Adipocyte (in vitro differentiated cells): Measurements from ENCODE around the gene CLSTN2.

ENCODE experiments used
- DNase-seq: peaks from one replicate; pipeline ENCODE4 v3.0.0-alpha.2; 2015; ENCODE audit warnings: low read depth
- H3K27me3 ChIP-seq: replicated peaks from 2 replicates; pipeline ENCODE4 v1.7.0; 2013; ENCODE audit warnings: mild to moderate bottlenecking, low read length, moderate library complexity; ENCODE audit not compliant: control insufficient read depth, insufficient read depth
- H3K36me3 ChIP-seq: 2 replicates; pipeline ENCODE4 v1.7.0; 2013; ENCODE audit warnings: low read length, mild to moderate bottlenecking, moderate library complexity; ENCODE audit not compliant: control insufficient read depth, insufficient read depth, severe bottlenecking
- H3K4me1 ChIP-seq: 2 replicates; pipeline ENCODE4 v1.7.0; 2013; ENCODE audit warnings: mild to moderate bottlenecking, low read length, moderate library complexity; ENCODE audit not compliant: control insufficient read depth, insufficient read depth
- H3K4me3 ChIP-seq: 2 replicates; pipeline ENCODE4 v1.7.0; 2013; ENCODE audit warnings: mild to moderate bottlenecking, low read length, moderate library complexity
- H3K9ac ChIP-seq: 2 replicates; pipeline ENCODE4 v1.7.0; 2013; ENCODE audit warnings: mild to moderate bottlenecking, low read length, moderate library complexity
- H3K9me3 ChIP-seq: 2 replicates; pipeline ENCODE4 v1.7.0; 2013; ENCODE audit warnings: mild to moderate bottlenecking, low read length, moderate library complexity; ENCODE audit not compliant: control insufficient read depth

The CLSTN2 gene

GRCh38 chr3:140303875-140304274, 368.9 kb downstream of the CLSTN2 start:
- Histone ChIP-seq H3K27me3 (peaks cover 7% of the 10 kb centered on the region), H3K4me3 (no peak overlapping the region), H3K4me1 (peaks cover 8% of the 10 kb centered on the region), H3K9ac (no peak overlapping the region), H3K9me3 (no peaks in the 10 kb centered on the region), H3K36me3 (no peaks in the 10 kb centered on the region)
- DNase-seq = no peak

DNA sequence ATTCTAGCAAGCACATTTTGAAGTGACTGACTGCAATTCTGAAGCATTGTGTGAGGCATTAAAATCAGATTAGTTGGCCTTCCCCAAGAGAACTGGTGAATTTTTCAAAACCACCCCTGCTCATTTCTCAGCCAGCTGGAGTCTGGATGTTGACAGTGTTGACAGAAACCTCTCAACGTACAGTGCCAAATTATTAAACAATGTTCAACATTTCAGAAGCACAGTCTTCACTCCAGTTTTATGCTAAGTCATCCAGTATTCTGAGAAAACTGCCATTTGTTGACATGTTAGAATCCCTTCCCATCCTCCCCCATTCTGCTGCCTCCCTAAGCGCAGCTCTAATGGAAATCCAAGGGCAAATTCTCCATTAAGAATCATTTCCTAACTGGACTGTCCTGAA, 373.6 kb downstream of the CLSTN2 start:
- Histone ChIP-seq H3K9me3 (no peaks in the 10 kb centered on the region), H3K27me3 (peaks cover 5% of the 10 kb centered on the region), H3K4me3 (no peak overlapping the region), H3K36me3 (no peaks in the 10 kb centered on the region), H3K9ac (no peak overlapping the region), H3K4me1 (peaks cover 8% of the 10 kb centered on the region)
- no peak for DNase-seq

DNA sequence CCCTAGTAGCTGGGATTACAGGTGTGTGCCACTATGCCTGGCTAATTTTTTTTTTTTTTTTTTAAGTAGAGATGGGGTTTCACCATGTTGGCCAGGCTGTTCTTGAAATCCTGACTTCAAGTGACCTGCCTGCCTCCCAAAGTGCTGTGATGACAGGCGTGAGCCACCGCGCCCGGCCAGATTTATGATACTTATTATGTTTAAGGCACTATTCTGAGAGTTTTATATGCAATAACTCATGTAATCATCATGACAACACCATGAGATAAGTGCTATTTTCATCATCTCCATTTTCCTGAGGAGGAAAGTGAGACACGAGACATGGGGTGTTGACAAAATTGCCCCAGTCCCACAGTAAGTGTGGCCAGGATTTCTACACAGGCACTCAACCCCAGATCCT, 376.4 kb downstream of the CLSTN2 start:
- no peaks in the 10 kb centered on the region for H3K36me3 ChIP-seq
- H3K9me3 ChIP-seq = no peaks in the 10 kb centered on the region
- H3K4me1 ChIP-seq = peaks cover 8% of the 10 kb centered on the region
- no peak overlapping the region for H3K4me3 ChIP-seq
- DNase-seq = no peak
- peaks cover 21% of the 10 kb centered on the region for H3K27me3 ChIP-seq
- no peak overlapping the region for H3K9ac ChIP-seq

GRCh38 chr3:140315955-140316354, 381.0 kb downstream of the CLSTN2 start:
- Histone ChIP-seq H3K9me3 (no peaks in the 10 kb centered on the region), H3K9ac (no peak overlapping the region), H3K36me3 (no peaks in the 10 kb centered on the region), H3K27me3 (peaks cover 44% of the 10 kb centered on the region), H3K4me3 (no peak overlapping the region), H3K4me1 (peaks cover 4% of the 10 kb centered on the region)
- DNase-seq = no peak

GRCh38 chr3:140316466-140316865, 381.5 kb downstream of the CLSTN2 start:
- no peak overlapping the region for H3K4me3 ChIP-seq
- H3K27me3 ChIP-seq = peaks cover 44% of the 10 kb centered on the region
- H3K9me3 ChIP-seq = no peaks in the 10 kb centered on the region
- H3K9ac ChIP-seq = no peak overlapping the region
- peaks cover 4% of the 10 kb centered on the region for H3K4me1 ChIP-seq
- H3K36me3 ChIP-seq = no peaks in the 10 kb centered on the region
- no peak for DNase-seq

DNA sequence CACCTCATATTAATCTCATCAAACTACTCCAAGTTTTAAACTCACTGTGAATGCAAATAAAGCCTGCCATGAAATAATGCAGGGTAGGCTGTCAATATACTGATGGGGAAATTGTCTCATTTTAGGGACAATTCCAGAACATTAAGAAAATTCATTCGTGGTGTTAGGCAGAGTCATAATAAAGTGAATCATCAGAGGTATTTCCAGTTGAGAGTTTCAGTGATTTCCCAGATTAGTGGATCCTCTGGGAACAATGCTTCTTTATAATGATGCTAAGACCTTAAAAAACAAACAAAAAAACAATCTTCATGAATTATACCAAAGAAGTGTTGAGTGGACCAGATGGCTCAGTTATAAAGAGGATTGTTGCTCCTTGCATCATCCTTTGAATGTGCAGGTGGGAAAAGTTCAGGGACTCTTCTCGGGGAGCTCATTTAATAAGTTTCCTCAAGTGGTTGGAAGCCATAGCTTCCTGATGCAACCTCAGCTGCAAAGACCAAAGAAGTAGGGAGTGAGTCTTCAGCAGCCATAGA, 381.9 kb downstream of the CLSTN2 start:
- no peak overlapping the region for H3K9ac ChIP-seq
- H3K9me3 ChIP-seq = no peaks in the 10 kb centered on the region
- H3K4me1 ChIP-seq = peaks cover 4% of the 10 kb centered on the region
- H3K4me3 ChIP-seq = no peak overlapping the region
- H3K27me3 ChIP-seq = peaks cover 44% of the 10 kb centered on the region
- no peak for DNase-seq
- no peaks in the 10 kb centered on the region for H3K36me3 ChIP-seq

- H3K4me1 ChIP-seq = peaks cover 9% of the 10 kb centered on the region
- DNase-seq = no peak
- no peak overlapping the region for H3K4me3 ChIP-seq
- no peaks in the 10 kb centered on the region for H3K36me3 ChIP-seq
- no peaks in the 10 kb centered on the region for H3K9me3 ChIP-seq
- H3K9ac ChIP-seq = no peak overlapping the region
- peaks cover 39% of the 10 kb centered on the region for H3K27me3 ChIP-seq
Observed at GRCh38 chr3:140319739-140320138, 384.8 kb downstream of the CLSTN2 start.

- H3K9me3 ChIP-seq = no peaks in the 10 kb centered on the region
- H3K9ac ChIP-seq = no peak overlapping the region
- H3K4me1 ChIP-seq = peaks cover 4% of the 10 kb centered on the region
- H3K36me3 ChIP-seq = no peaks in the 10 kb centered on the region
- peak; percentile 7 for DNase-seq
- H3K27me3 ChIP-seq = peaks cover 16% of the 10 kb centered on the region
- no peak overlapping the region for H3K4me3 ChIP-seq
Observed at GRCh38 chr3:140323561-140323960, 388.6 kb downstream of the CLSTN2 start.

DNA sequence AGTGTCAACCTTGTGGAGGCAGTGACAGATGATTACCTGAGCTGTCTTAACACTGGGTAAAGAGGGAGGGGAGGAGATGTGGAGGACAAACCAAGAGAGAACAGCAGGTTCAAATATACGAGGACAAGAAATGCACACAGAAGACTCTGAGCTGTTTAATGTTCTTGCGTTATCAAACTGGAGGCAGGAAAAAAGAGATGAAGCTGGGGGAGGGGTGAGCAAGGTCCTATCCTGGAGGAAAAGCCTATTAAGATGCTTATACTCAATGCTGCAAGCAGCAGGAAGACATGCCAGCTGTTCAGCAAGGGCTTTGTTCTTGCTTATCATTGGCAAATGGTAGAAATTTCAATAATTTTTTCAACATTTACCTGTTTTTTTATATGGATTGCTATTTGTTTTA, 397.1 kb downstream of the CLSTN2 start:
- H3K4me1 ChIP-seq = no peaks in the 10 kb centered on the region
- no peak for DNase-seq
- peaks cover 13% of the 10 kb centered on the region for H3K27me3 ChIP-seq
- no peaks in the 10 kb centered on the region for H3K36me3 ChIP-seq
- H3K9me3 ChIP-seq = no peaks in the 10 kb centered on the region
- H3K9ac ChIP-seq = no peak overlapping the region
- H3K4me3 ChIP-seq = no peak overlapping the region

GRCh38 chr3:140334132-140334929, 399.3 kb downstream of the CLSTN2 start:
- no peak overlapping the region for H3K4me3 ChIP-seq
- H3K27me3 ChIP-seq = peaks cover 13% of the 10 kb centered on the region
- no peak overlapping the region for H3K9ac ChIP-seq

DNA sequence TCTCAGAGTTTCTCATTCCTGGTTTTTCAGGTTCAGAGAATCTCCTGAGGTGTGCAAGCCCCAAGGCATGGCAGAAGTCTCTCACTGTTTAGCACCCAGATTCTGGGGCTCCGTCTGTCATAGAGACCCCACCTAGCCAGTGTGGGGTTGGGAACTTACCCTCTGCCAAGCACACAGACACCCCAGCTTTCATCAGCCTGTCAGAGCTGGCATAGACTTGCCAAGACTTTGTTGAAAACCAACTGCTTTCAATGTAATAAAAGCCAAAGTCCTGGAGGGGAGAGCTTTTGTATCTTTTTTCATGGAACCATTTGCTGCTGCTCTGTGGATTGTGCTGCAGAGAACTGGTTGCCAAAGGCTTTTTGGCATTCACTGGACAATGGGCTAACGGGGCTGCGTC, 401.5 kb downstream of the CLSTN2 start:
- no peaks in the 10 kb centered on the region for H3K9me3 ChIP-seq
- H3K27me3 ChIP-seq = peaks cover 13% of the 10 kb centered on the region
- no peak overlapping the region for H3K4me3 ChIP-seq
- no peak overlapping the region for H3K9ac ChIP-seq
- peaks cover 5% of the 10 kb centered on the region for H3K4me1 ChIP-seq
- no peaks in the 10 kb centered on the region for H3K36me3 ChIP-seq
- no peak for DNase-seq

More at GRCh38 chr3:140334132-140334929, 399.3 kb downstream of the CLSTN2 start:
- DNase-seq = no peak
- H3K36me3 ChIP-seq = no peaks in the 10 kb centered on the region
- no peaks in the 10 kb centered on the region for H3K9me3 ChIP-seq
- H3K4me1 ChIP-seq = no peaks in the 10 kb centered on the region
